T-helper 1 cell treated with Interleukin-12 subunit alpha and Interleukin-12 subunit beta and Interleukin-4 antibody, amounts not matched to agents 30 μg/mL and 1 μg/mL, for 36 hours (primary cell): ENCODE measurements around the gene KIAA1217.

Source experiments
- H3K27ac Mint-ChIP-seq: one replicate; pipeline ENCODE4 v1.8.0; 2021; ENCODE audit warnings: mild to moderate bottlenecking, mixed read lengths
- H3K27me3 Mint-ChIP-seq: one replicate; pipeline ENCODE4 v1.8.0; 2021; ENCODE audit warnings: low read depth, mixed read lengths
- H3K36me3 Mint-ChIP-seq: one replicate; pipeline ENCODE4 v1.8.0; 2021; ENCODE audit warnings: low read depth, mixed read lengths
- H3K4me1 Mint-ChIP-seq: one replicate; pipeline ENCODE4 v1.8.0; 2021; ENCODE audit warnings: low read depth, mixed read lengths
- H3K4me3 Mint-ChIP-seq: one replicate; pipeline ENCODE4 v1.8.0; 2021; ENCODE audit warnings: mild to moderate bottlenecking, moderate library complexity, mixed read lengths
- H3K9me3 Mint-ChIP-seq: one replicate; pipeline ENCODE4 v1.8.0; 2021; ENCODE audit warnings: mixed read lengths

The KIAA1217 gene

GRCh38 chr10:24493165-24493564, 284.2 kb downstream of the KIAA1217 start:
- no peaks in the 10 kb centered on the region for H3K9me3 Mint-ChIP-seq
- H3K27ac Mint-ChIP-seq = no peak overlapping the region
- no peaks in the 10 kb centered on the region for H3K36me3 Mint-ChIP-seq
- no peaks in the 10 kb centered on the region for H3K4me1 Mint-ChIP-seq
- no peak overlapping the region for H3K4me3 Mint-ChIP-seq
- peaks cover 4% of the 10 kb centered on the region for H3K27me3 Mint-ChIP-seq

- Mint-ChIP-seq H3K27me3 (peaks cover 4% of the 10 kb centered on the region), H3K27ac (no peak overlapping the region), H3K36me3 (no peaks in the 10 kb centered on the region), H3K9me3 (no peaks in the 10 kb centered on the region), H3K4me1 (no peaks in the 10 kb centered on the region), H3K4me3 (no peak overlapping the region)
Measured at GRCh38 chr10:24494236-24494635, 285.3 kb downstream of the KIAA1217 start.

- H3K4me3 Mint-ChIP-seq = no peak overlapping the region
- no peaks in the 10 kb centered on the region for H3K4me1 Mint-ChIP-seq
- H3K36me3 Mint-ChIP-seq = no peaks in the 10 kb centered on the region
- no peak overlapping the region for H3K27ac Mint-ChIP-seq
- H3K9me3 Mint-ChIP-seq = no peaks in the 10 kb centered on the region
- H3K27me3 Mint-ChIP-seq = peaks cover 4% of the 10 kb centered on the region
Measured at GRCh38 chr10:24494777-24495176, 285.8 kb downstream of the KIAA1217 start.

- peaks cover 4% of the 10 kb centered on the region for H3K27me3 Mint-ChIP-seq
- H3K4me1 Mint-ChIP-seq = no peaks in the 10 kb centered on the region
- H3K27ac Mint-ChIP-seq = no peak overlapping the region
- no peak overlapping the region for H3K4me3 Mint-ChIP-seq
- H3K9me3 Mint-ChIP-seq = no peaks in the 10 kb centered on the region
- no peaks in the 10 kb centered on the region for H3K36me3 Mint-ChIP-seq
Measured at GRCh38 chr10:24495666-24496460, 286.9 kb downstream of the KIAA1217 start.

GRCh38 chr10:24496906-24497305, 288.0 kb downstream of the KIAA1217 start:
- H3K27ac Mint-ChIP-seq = no peak overlapping the region
- H3K27me3 Mint-ChIP-seq = no peaks in the 10 kb centered on the region
- no peaks in the 10 kb centered on the region for H3K9me3 Mint-ChIP-seq
- H3K4me3 Mint-ChIP-seq = no peak overlapping the region
- no peaks in the 10 kb centered on the region for H3K4me1 Mint-ChIP-seq
- no peaks in the 10 kb centered on the region for H3K36me3 Mint-ChIP-seq

- H3K9me3 Mint-ChIP-seq = no peaks in the 10 kb centered on the region
- H3K27ac Mint-ChIP-seq = no peak overlapping the region
- no peaks in the 10 kb centered on the region for H3K36me3 Mint-ChIP-seq
- H3K4me1 Mint-ChIP-seq = no peaks in the 10 kb centered on the region
- H3K27me3 Mint-ChIP-seq = no peaks in the 10 kb centered on the region
- no peak overlapping the region for H3K4me3 Mint-ChIP-seq
Measured at GRCh38 chr10:24501056-24501711, 292.2 kb downstream of the KIAA1217 start.

GRCh38 chr10:24502006-24502405, 293.1 kb downstream of the KIAA1217 start:
- no peaks in the 10 kb centered on the region for H3K9me3 Mint-ChIP-seq
- H3K27me3 Mint-ChIP-seq = peaks cover 7% of the 10 kb centered on the region
- no peaks in the 10 kb centered on the region for H3K36me3 Mint-ChIP-seq
- no peak overlapping the region for H3K4me3 Mint-ChIP-seq
- no peaks in the 10 kb centered on the region for H3K4me1 Mint-ChIP-seq
- H3K27ac Mint-ChIP-seq = no peak overlapping the region

- H3K36me3 Mint-ChIP-seq = no peaks in the 10 kb centered on the region
- no peak overlapping the region for H3K4me3 Mint-ChIP-seq
- no peaks in the 10 kb centered on the region for H3K9me3 Mint-ChIP-seq
- H3K4me1 Mint-ChIP-seq = no peaks in the 10 kb centered on the region
- H3K27ac Mint-ChIP-seq = no peak overlapping the region
- peaks cover 14% of the 10 kb centered on the region for H3K27me3 Mint-ChIP-seq
Measured at GRCh38 chr10:24502801-24503460, 294.0 kb downstream of the KIAA1217 start.

- no peaks in the 10 kb centered on the region for H3K9me3 Mint-ChIP-seq
- no peaks in the 10 kb centered on the region for H3K36me3 Mint-ChIP-seq
- H3K4me1 Mint-ChIP-seq = no peaks in the 10 kb centered on the region
- H3K27me3 Mint-ChIP-seq = peaks cover 14% of the 10 kb centered on the region
- no peak overlapping the region for H3K4me3 Mint-ChIP-seq
- no peak overlapping the region for H3K27ac Mint-ChIP-seq
Measured at GRCh38 chr10:24503461-24504320, 294.8 kb downstream of the KIAA1217 start.

GRCh38 chr10:24505759-24506158, 296.8 kb downstream of the KIAA1217 start:
- H3K36me3 Mint-ChIP-seq = no peaks in the 10 kb centered on the region
- H3K27ac Mint-ChIP-seq = no peak overlapping the region
- no peak overlapping the region for H3K4me3 Mint-ChIP-seq
- peaks cover 14% of the 10 kb centered on the region for H3K27me3 Mint-ChIP-seq
- no peaks in the 10 kb centered on the region for H3K9me3 Mint-ChIP-seq
- H3K4me1 Mint-ChIP-seq = no peaks in the 10 kb centered on the region

GRCh38 chr10:24513155-24513554, 304.2 kb downstream of the KIAA1217 start:
- H3K27me3 Mint-ChIP-seq = no peaks in the 10 kb centered on the region
- H3K27ac Mint-ChIP-seq = no peak overlapping the region
- H3K4me1 Mint-ChIP-seq = peaks cover 3% of the 10 kb centered on the region
- H3K36me3 Mint-ChIP-seq = no peaks in the 10 kb centered on the region
- no peak overlapping the region for H3K4me3 Mint-ChIP-seq
- H3K9me3 Mint-ChIP-seq = no peaks in the 10 kb centered on the region

GRCh38 chr10:24515481-24515880, 306.5 kb downstream of the KIAA1217 start:
- H3K9me3 Mint-ChIP-seq = no peaks in the 10 kb centered on the region
- H3K4me3 Mint-ChIP-seq = no peak overlapping the region
- no peaks in the 10 kb centered on the region for H3K36me3 Mint-ChIP-seq
- H3K27me3 Mint-ChIP-seq = no peaks in the 10 kb centered on the region
- H3K27ac Mint-ChIP-seq = no peak overlapping the region
- H3K4me1 Mint-ChIP-seq = peaks cover 13% of the 10 kb centered on the region

- Mint-ChIP-seq H3K27me3 (no peaks in the 10 kb centered on the region), H3K4me1 (peaks cover 13% of the 10 kb centered on the region), H3K4me3 (no peak overlapping the region), H3K9me3 (no peaks in the 10 kb centered on the region), H3K27ac (no peak overlapping the region), H3K36me3 (no peaks in the 10 kb centered on the region)
Measured at GRCh38 chr10:24518411-24518810, 309.5 kb downstream of the KIAA1217 start.

- Mint-ChIP-seq H3K4me1 (peaks cover 13% of the 10 kb centered on the region), H3K36me3 (peaks cover 2% of the 10 kb centered on the region), H3K27me3 (no peaks in the 10 kb centered on the region), H3K4me3 (peak overlapping the region; percentile 16), H3K9me3 (no peaks in the 10 kb centered on the region), H3K27ac (no peak overlapping the region)
Measured at GRCh38 chr10:24518981-24519597, 310.2 kb downstream of the KIAA1217 start.
